ENCODE results near the gene WWC2. TPM values are rescaled to one million over a fixed set of nuclear protein-coding genes. Genes with fewer than 3 reads are reported as not detected.

Gene WWC2
- total and polyA plus RNA-seq, 10 donors = 1.4 to 32.0 (median 19.3) TPM

DNA sequence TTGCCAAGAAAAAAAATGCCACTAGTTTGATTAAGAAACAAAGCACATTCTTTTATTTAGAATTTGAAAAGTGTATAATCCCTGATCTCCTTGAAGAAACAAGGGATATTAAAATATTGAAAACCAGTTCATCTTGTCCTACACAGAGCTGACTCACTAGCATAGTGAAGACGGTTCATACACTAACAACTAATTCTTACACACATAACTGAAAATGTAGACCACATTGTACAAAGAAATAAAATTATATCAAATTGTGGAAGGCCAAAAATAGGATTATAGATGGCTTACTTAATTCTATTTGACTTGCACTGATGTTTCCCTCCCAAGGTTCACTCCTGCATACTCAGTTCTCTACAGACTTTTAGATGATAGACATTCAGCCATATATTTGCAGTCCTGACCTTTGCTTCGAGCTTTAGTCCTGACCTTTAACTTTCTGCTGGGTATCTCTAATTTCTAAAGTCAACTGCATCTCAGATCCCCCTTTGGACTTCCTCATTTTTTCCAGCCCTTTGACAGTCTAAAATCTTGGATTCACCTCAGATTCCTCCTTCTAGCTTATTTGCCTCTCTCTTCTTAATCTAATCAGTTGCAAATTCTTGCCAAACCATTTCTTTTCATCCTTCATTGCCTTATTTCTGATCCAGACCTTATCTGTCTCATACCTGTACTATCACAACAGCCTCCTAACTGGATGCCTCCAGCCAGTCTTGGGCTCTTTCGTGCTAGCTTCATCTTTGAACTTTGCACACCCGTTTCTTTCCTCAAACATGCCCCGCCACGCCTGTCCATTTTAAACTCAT, 4.5 kb upstream of the WWC2 start:
- peaks cover 4 to 26% (median 8%) of the 10 kb centered on the region in 6 donors for H3K4me1 ChIP-seq
- WGBS, 5 donors = 78 to 88% (median 86%) methylated on average over 6 of the region's 6 CpGs
- H3K27me3 ChIP-seq (replicated peaks in 1 of 7) = peaks cover 0 to 38% (median 23%) of the 10 kb centered on the region in 7 donors
- peaks cover 0 to 5% (median 0%) of the 10 kb centered on the region in 8 donors for H3K9me3 ChIP-seq
- intact Hi-C loops (cut with DNase I; ENCODE audit: low total_unique reads) = no loop called here
- no peak overlapping the region for H3K4me3 ChIP-seq
- DNase-seq = no peak
- H3K36me3 ChIP-seq = no peaks in the 10 kb centered on the region
- H3K27ac ChIP-seq = no peak overlapping the region
- no peak for TF ChIP-seq POLR2A (IDR thresholded peaks at IDR 0.05)
- TF ChIP-seq, protein P1, sequence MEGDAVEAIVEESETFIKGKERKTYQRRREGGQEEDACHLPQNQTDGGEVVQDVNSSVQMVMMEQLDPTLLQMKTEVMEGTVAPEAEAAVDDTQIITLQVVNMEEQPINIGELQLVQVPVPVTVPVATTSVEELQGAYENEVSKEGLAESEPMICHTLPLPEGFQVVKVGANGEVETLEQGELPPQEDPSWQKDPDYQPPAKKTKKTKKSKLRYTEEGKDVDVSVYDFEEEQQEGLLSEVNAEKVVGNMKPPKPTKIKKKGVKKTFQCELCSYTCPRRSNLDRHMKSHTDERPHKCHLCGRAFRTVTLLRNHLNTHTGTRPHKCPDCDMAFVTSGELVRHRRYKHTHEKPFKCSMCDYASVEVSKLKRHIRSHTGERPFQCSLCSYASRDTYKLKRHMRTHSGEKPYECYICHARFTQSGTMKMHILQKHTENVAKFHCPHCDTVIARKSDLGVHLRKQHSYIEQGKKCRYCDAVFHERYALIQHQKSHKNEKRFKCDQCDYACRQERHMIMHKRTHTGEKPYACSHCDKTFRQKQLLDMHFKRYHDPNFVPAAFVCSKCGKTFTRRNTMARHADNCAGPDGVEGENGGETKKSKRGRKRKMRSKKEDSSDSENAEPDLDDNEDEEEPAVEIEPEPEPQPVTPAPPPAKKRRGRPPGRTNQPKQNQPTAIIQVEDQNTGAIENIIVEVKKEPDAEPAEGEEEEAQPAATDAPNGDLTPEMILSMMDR (IDR thresholded peaks at IDR 0.05 in 8 of 11, conservative IDR thresholded peaks at IDR 0.05 in 3 of 11) = no peak

DNA sequence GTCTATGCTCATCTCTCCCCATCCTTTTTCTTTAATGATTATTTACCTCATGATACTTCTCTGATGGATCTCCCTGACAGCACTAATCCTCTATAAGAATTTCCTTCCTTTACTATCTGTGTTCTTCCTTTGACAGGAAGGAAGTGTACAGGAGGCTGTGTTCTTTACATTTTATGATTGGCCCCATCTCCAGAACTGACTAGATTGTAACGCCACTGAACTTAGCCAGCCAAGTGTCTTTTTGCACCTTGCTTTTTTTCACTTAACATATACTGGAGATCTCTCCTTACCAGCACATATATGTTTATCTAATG, 3.9 kb upstream of the WWC2 start:
- Histone ChIP-seq H3K4me3 (no peak overlapping the region), H3K27ac (no peak overlapping the region), H3K4me1 (peaks cover 5 to 31% (median 14%) of the 10 kb centered on the region in 6 donors), H3K27me3 (replicated peaks in 1 of 7) (peaks cover 0 to 43% (median 29%) of the 10 kb centered on the region in 7 donors), H3K9me3 (no peaks in the 10 kb centered on the region), H3K36me3 (no peaks in the 10 kb centered on the region)
- WGBS, 5 donors = 56 to 71% (median 65%) methylated on average over 1 of the region's 1 CpG
- DNase-seq = no peak
- TF ChIP-seq, protein P1 (IDR thresholded peaks at IDR 0.05 in 8 of 11, conservative IDR thresholded peaks at IDR 0.05 in 3 of 11) = no peak
- TF ChIP-seq POLR2AphosphoS5 (IDR thresholded peaks at IDR 0.05) = no peak
- no peak for TF ChIP-seq POLR2A (IDR thresholded peaks at IDR 0.05)
- intact Hi-C loops (cut with DNase I; ENCODE audit: low total_unique reads) = no loop called here

DNA sequence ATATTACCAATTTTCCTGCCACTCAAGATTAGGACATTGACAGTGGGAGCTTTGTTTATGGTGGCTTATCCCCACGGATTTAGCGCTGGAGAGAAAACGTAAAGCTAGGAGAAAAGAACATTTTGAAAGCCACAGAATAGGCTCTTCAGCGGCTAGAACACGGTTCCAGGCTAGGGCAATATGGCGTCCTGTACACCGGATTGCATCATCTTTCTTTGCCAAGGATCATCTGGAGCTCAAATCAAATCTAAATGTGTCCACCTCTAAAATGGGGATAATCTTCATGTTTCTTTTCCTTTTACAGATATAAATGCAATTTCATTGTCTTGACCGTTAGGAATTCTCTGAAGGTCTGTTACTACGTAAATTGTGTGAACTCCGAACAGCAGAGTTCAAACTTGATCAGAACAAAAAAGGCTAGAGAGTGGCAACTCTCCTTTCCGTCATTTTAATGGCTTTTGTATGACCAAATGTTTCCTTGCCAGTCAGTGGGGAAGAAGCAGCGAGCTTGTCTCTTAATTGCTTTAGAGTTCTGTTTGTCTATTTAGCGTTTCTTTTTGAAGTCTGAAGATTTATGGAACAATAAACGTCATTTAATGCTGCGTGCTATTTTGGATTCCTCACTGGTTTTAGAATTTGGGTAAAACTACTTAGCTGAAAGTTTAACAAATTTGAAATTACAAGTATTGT, 2.6 kb upstream of the WWC2 start:
- Histone ChIP-seq H3K9me3 (no peaks in the 10 kb centered on the region), H3K4me3 (no peak overlapping the region), H3K4me1 (peaks cover 9 to 44% (median 19%) of the 10 kb centered on the region in 6 donors), H3K27ac (no peak overlapping the region), H3K27me3 (replicated peaks in 1 of 7) (peaks cover 0 to 56% (median 30%) of the 10 kb centered on the region in 7 donors), H3K36me3 (no peaks in the 10 kb centered on the region)
- intact Hi-C loops (cut with DNase I; ENCODE audit: low total_unique reads) = no loop called here
- 85 to 89% (median 87%) methylated on average over 15 of the region's 15 CpGs for WGBS, 5 donors
- no peak for DNase-seq
- TF ChIP-seq, protein P1 (IDR thresholded peaks at IDR 0.05 in 8 of 11, conservative IDR thresholded peaks at IDR 0.05 in 3 of 11) = no peak
- TF ChIP-seq POLR2AphosphoS5 (IDR thresholded peaks at IDR 0.05) = no peak
- no peak for TF ChIP-seq POLR2A (IDR thresholded peaks at IDR 0.05)
